ENCODE data around the gene SYNGAP1. TPM values are rescaled to one million over a fixed set of nuclear protein-coding genes. Genes with fewer than 3 reads are reported as not detected.

SYNGAP1 gene
- total RNA-seq, 2 donors from 2014 or later, result 6.1 to 24.8 TPM

- Histone ChIP-seq H3K4me3 (no peak overlapping the region), H3K27ac (no peak overlapping the region), H3K4me1 (replicated peaks) (no peaks in the 10 kb centered on the region), H3K27me3 (replicated peaks; ENCODE audit: insufficient read depth) (no peaks in the 10 kb centered on the region), H3K36me3 (no peaks in the 10 kb centered on the region), H3K9me3 (no peaks in the 10 kb centered on the region)
- TF ChIP-seq POLR2A (IDR thresholded peaks at IDR 0.05) (no peak), POLR2AphosphoS5 (IDR thresholded peaks at IDR 0.05) (no peak), CTCF (IDR thresholded peaks at IDR 0.05) (no peak)
- no peak for DNase-seq (ENCODE audit: low spot score)
- 93% methylated on average over 17 of the region's 17 CpGs for WGBS
- intact Hi-C loops (cut with DNase I), result no loop called here
Measured at GRCh38 chr6:33404884-33405283, 15.0 kb upstream of the SYNGAP1 start.

GRCh38 chr6:33405386-33405940 is 14.4 kb upstream of the SYNGAP1 start:
- WGBS, result 92% methylated on average over 15 of the region's 15 CpGs
- Histone ChIP-seq H3K27ac (no peak overlapping the region), H3K4me1 (replicated peaks) (no peaks in the 10 kb centered on the region), H3K36me3 (no peaks in the 10 kb centered on the region), H3K9me3 (no peaks in the 10 kb centered on the region), H3K27me3 (replicated peaks; ENCODE audit: insufficient read depth) (no peaks in the 10 kb centered on the region), H3K4me3 (no peak overlapping the region)
- intact Hi-C loops (cut with DNase I), result no loop called here
- no peak for DNase-seq (ENCODE audit: low spot score)
- TF ChIP-seq CTCF (IDR thresholded peaks at IDR 0.05) (no peak), POLR2A (IDR thresholded peaks at IDR 0.05) (no peak), POLR2AphosphoS5 (IDR thresholded peaks at IDR 0.05) (no peak)

- 96% methylated on average over 17 of the region's 17 CpGs for WGBS
- no peak overlapping the region for H3K4me3 ChIP-seq
- H3K36me3 ChIP-seq, result no peaks in the 10 kb centered on the region
- no peak overlapping the region for H3K27ac ChIP-seq
- no peak for DNase-seq (ENCODE audit: low spot score)
- TF ChIP-seq POLR2A (IDR thresholded peaks at IDR 0.05) (no peak), CTCF (IDR thresholded peaks at IDR 0.05) (no peak)
- no peaks in the 10 kb centered on the region for H3K27me3 ChIP-seq (replicated peaks; ENCODE audit: insufficient read depth)
- no peaks in the 10 kb centered on the region for H3K9me3 ChIP-seq
- intact Hi-C loops (cut with DNase I), result no loop called here
- no peaks in the 10 kb centered on the region for H3K4me1 ChIP-seq (replicated peaks)
Measured at GRCh38 chr6:33406126-33406525, 13.7 kb upstream of the SYNGAP1 start.

GRCh38 chr6:33407132-33407718 is 12.6 kb upstream of the SYNGAP1 start:
- intact Hi-C loops (cut with DNase I), result no loop called here

More at GRCh38 chr6:33407132-33407718, 12.6 kb upstream of the SYNGAP1 start:
- H3K4me3 ChIP-seq, result no peak overlapping the region
- H3K36me3 ChIP-seq, result no peaks in the 10 kb centered on the region
- DNase-seq (ENCODE audit: low spot score), result no peak
- H3K27ac ChIP-seq, result no peak overlapping the region
- no peaks in the 10 kb centered on the region for H3K27me3 ChIP-seq (replicated peaks; ENCODE audit: insufficient read depth)
- H3K9me3 ChIP-seq, result no peaks in the 10 kb centered on the region
- TF ChIP-seq POLR2A (IDR thresholded peaks at IDR 0.05), result no peak
- TF ChIP-seq CTCF (IDR thresholded peaks at IDR 0.05), result peak in 1 of 4 experiments; percentile 29
- no peak for TF ChIP-seq POLR2AphosphoS5 (IDR thresholded peaks at IDR 0.05)
- H3K4me1 ChIP-seq (replicated peaks), result peaks cover 4% of the 10 kb centered on the region
- WGBS, result 80% methylated on average over 5 of the region's 5 CpGs

Data from prostate gland (tissue), 2 donors.